ENCODE results near the gene SLC12A6.
"Not testable (repeated sequence)": the region's sequence is repeated elsewhere in the genome, so short reads cannot be mapped to it uniquely, and the experiment has no call there.

The SLC12A6 gene

DNA sequence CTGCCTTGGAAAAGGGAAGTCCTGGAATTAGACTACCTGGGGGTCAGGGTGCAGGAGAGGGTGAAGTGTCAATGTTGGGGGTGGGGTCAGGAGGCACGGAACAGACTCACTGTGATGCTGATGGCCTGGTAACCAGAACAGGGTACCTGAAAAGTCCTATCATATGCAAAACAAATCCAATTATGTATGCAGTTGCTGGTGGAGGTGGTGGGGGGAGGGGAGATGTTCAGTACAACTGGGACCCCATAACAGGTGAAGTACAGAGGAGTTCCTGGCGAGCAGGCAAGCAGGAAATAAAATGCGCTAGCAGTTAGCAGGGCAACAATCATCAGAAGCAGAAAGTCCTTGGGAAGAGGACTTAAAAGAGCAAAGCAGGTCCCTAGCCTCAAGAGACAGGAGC lies 123.4 kb downstream of the SLC12A6 start:
- DNase-seq (ENCODE audit: extremely low spot score, insufficient read length, low read depth) (no peak), FAIRE-seq (no peak)

DNA sequence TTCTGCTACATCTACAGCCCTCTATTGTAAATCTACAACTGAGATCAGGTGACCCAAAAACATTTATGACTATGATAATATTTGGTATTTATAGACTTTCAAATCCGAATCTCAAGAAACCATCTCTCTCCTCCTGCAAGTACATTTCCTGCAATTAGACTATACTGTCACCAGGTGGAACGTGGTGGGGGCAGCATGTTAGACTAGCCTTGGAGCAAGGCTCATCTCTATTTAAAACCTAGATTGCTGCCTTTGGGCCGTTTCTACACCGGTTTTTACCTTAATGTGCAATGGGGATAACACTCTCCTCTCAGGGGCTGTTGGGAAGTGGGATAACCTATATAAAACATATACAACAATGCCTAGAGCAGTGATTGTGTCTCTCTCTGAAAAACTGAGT lies 123.9 kb downstream of the SLC12A6 start:
- DNase-seq (ENCODE audit: extremely low spot score, insufficient read length, low read depth) (no peak), FAIRE-seq (no peak)

DNA sequence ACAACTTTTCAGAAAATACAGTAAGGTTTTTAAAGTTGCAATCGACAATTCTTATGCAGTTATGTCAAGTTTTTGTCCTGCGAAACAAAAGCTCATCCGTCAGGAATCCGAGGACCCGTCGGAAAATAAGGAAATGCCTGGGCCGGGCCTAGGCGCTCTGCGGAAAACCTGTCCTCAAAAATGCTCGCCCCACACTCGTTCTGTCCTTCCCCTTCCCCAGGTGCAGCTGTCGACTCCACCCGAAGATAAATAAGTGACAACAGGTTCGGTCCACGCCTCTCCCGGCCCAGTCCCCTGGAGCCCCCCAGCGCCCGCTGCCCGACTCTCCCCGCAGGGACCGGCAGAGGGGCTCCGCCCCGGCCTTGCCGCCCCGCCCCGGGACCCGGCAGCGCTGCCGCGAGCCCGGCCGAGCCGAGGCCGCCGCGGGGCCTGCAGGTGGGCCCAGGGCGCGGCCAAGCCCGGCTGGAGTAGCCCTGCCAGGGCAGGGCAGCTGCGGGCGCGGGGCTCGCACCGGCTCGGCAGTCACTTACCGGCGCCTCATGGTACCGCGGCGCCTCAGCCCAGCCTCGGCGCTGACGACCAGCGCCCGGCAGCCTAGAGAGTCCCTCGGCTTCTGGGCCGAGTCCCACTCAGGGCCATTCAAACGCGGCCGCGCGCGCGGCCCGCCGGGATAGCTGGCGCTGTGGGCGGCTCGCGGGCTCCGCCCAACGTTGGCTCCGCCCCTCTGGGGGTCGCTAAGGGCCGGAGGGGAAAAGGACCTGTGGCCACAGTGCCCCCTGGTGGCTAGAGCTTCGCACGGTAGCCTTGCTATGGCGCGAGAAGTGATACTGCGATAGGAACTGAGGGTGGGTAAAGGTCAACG lies 127.9 kb downstream of the SLC12A6 start, which contains the start of gene KATNBL1:
TSS of gene KATNBL1 (minus strand) at position 676 of the 862 bp plus-strand sequence. CDS start 46,420 bp downstream, outside the sequence.
- FAIRE-seq = peak; percentile 93
- DNase-seq (ENCODE audit: extremely low spot score, insufficient read length, low read depth) = peak; percentile 94

DNA sequence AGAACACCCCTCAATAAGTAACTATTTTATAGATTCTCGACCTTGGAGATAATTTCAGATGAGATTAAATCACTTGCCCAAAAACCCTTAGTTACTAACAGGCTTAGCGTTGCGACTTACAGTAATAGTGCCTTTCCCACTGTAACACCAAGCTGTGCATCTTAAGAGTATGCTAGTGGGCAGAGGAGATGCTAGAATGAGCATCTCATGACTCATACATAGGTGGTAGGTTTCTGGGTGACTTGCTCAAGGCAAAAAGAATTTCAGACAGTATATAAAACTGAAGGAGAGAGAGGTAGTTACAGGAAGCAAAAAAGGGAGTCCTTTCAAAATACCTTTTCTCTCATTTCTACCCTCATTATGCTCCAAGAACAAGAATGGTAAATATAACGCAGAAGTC lies 131.6 kb downstream of the SLC12A6 start:
- FAIRE-seq (no peak), DNase-seq (ENCODE audit: extremely low spot score, insufficient read length, low read depth) (no peak)

DNA sequence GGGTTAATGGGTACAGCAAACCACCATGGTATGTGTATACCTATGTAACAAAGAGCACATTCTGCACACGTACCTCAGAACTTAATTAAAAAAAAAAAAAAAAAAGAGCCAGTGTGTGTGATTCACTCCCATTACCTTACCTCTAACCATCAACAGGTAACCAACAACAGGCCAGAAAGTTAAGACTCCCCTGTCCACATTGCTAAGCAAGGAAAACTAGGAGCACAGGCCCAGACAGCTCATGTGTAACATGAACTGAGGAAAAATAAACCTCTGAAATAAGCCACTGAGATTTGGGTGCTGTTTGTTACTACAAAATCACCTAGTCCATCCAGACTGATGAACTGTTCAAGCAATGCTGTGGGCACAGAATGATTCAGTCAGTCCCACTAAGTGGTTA lies 133.6 kb downstream of the SLC12A6 start:
- FAIRE-seq (no peak), DNase-seq (ENCODE audit: extremely low spot score, insufficient read length, low read depth) (no peak)

DNA sequence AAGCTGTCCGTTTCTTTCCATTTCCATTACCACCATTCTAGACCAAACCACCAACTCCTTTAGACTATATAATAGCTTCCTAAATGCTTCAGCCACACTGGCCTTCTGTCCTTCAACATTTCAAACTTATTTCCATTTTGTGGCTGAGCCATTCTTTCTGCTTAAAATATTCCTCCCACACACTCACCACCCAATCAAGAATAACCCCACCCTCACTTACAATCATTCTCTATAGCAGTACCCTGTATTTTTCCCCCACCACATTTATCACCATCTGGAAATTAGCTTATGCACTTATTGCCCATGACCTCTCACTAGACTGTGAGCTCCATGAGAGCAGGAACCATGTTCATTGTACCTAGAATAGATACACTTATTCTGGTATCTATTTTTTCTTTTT lies 134.3 kb downstream of the SLC12A6 start:
- FAIRE-seq (no peak), DNase-seq (ENCODE audit: extremely low spot score, insufficient read length, low read depth) (no peak)

DNA sequence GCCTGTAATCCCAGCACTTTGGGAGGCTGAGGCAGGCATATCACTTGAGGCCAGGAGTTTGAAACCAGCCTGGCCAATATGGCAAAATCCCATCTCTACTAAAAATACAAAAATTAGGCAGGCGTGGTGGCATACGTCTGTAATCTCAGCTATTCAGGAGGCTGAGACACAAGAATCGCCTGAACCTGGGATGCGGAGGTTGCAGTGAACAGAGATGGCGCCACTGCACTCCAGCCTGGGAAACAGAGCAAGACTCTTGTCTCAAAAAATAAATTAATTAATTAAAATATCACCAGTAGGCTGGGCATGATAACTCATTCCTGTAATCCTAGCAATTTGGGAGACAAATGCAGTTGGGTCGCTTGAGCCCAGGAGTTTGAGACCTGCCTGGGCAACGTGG lies 144.3 kb downstream of the SLC12A6 start:
- FAIRE-seq; DNase-seq (ENCODE audit: extremely low spot score, insufficient read length, low read depth): not testable (repeated sequence)

DNA sequence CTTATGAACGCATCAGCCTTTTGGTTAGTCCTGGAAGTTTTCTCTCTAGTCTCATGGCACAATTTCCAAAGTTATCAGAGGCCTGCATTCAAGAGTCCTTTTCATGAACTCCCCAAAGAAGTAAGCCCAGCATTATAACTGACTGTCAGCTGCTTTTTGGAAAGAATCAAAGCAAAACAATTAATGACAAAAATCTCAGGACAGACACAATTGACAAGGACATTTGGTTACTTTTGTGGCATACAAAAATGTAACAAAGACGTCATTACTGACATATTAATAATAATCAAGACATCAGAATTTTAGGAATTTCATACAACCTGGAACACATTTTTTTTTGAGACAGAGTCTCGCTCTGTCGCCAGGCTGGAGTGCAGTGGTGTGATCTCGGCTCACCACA lies 148.9 kb downstream of the SLC12A6 start:
- no peak for FAIRE-seq

DNA sequence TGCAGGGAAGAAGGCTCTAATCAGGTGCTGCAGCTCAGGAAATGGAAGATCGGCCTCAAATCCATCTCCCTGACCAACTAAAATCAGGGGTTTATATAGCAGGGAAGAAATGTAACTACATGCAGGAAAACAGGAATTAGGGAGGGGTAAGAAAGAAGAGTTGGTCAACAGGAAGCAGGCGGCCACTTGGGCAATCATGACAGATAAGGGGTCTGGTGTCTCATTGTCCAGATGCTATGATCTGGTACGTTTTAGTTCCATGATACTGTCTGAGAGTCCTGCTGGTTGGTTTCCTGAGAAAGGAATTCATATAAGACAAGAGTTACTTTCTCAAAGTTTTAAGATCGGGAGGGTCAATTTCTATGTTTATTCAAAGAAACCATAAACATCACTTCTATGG lies 151.9 kb downstream of the SLC12A6 start:
- FAIRE-seq (no peak), DNase-seq (ENCODE audit: extremely low spot score, insufficient read length, low read depth) (no peak)

More for the DNA sequence above, 148.9 kb downstream of the SLC12A6 start:
- DNase-seq (ENCODE audit: extremely low spot score, insufficient read length, low read depth) = no peak

DNA sequence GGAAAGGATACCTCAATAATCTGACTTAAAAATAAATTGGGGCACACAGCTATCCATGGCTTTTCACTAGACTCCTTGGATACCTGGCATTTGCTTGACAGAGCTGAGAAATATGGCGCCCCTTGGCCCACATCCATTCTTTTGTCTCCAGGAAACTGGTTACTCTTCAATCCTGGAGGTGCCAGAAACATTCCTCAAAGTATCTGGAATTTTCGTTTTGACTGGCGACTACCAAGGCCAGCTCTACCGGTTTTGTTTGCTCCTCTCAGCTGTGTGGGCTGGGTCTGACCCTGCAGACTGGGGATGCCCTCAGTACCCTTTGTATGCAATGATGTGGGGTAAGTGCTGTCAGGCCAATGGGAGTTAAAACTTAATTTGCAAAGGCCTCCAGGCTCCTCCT lies 154.6 kb downstream of the SLC12A6 start:
- FAIRE-seq = no peak
- no peak for DNase-seq (ENCODE audit: extremely low spot score, insufficient read length, low read depth)

Data from GM18507 (cell line).